Spleen (tissue), 7 donors: ENCODE data around the gene NME9.

Experiments
- POLR2AphosphoS5 ChIP-seq, 3 donors: sonication (generic); formaldehyde crosslinking; IDR thresholded peaks; one replicate each; pipeline ENCODE4 v1.5.1; 2017; ENCODE audit warnings: antibody characterized with exemption in 3 of 3
- TF ChIP-seq, protein P1 (sequence below), 11 experiments: fragments of 200-600 bp in 7 of 11; fragments of 450-650 bp in 4 of 11; sonication (generic) in 4 of 11; IDR thresholded peaks in 8 of 11; conservative IDR thresholded peaks in 3 of 11; 1 replicate in 7 of 11; 2 replicates in 4 of 11; pipeline versions ENCODE4 v1.4.0 to v1.8.0; 2016 to 2021; ENCODE audit warnings: antibody characterized with exemption in 11 of 11, inconsistent platforms in 4 of 11, mild to moderate bottlenecking in 1 of 11
- donor health status: DM: no; HTN: no; CAD: no; lungs with moderate emphysema.
- donor health status: DM: no; HTN: no; CAD: no.
- donor health status: DM: no; HTN: no; CAD: no.

- peak in 2 of 3 donors; percentile 45 to 50 for TF ChIP-seq POLR2AphosphoS5 (IDR thresholded peaks at IDR 0.05)
- TF ChIP-seq, protein P1, sequence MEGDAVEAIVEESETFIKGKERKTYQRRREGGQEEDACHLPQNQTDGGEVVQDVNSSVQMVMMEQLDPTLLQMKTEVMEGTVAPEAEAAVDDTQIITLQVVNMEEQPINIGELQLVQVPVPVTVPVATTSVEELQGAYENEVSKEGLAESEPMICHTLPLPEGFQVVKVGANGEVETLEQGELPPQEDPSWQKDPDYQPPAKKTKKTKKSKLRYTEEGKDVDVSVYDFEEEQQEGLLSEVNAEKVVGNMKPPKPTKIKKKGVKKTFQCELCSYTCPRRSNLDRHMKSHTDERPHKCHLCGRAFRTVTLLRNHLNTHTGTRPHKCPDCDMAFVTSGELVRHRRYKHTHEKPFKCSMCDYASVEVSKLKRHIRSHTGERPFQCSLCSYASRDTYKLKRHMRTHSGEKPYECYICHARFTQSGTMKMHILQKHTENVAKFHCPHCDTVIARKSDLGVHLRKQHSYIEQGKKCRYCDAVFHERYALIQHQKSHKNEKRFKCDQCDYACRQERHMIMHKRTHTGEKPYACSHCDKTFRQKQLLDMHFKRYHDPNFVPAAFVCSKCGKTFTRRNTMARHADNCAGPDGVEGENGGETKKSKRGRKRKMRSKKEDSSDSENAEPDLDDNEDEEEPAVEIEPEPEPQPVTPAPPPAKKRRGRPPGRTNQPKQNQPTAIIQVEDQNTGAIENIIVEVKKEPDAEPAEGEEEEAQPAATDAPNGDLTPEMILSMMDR (IDR thresholded peaks at IDR 0.05 in 8 of 11, conservative IDR thresholded peaks at IDR 0.05 in 3 of 11) = no peak
Observed at GRCh38 chr3:138366006-138366759, 36.5 kb upstream of the NME9 start.
